Stimulated activated CD4-positive, alpha-beta T cell treated with anti-CD3 and anti-CD28 coated beads, Interleukin-12 subunit alpha, Interleukin-12 subunit beta, amount 100 ng/mL, for 4 hours (primary cell): ENCODE results near the gene HPCAL4.
A peak's percentile ranks its signal among the peaks of the same experiment; 100 is the strongest.

Experiments used
- DNase-seq: peaks from one replicate; pipeline ENCODE4 v3.0.0-alpha.2; 2020

The HPCAL4 gene

GRCh38 chr1:39691383-39692151, at the start of gene HPCAL4:
Gene HPCAL4 (minus strand): TSS chr1:39691433. CDS start chr1:39684603, 6,830 bp downstream.
- peak; percentile 84 for DNase-seq

GRCh38 chr1:39738622-39739366, 47.6 kb upstream of the HPCAL4 start, which contains the start of gene PPIE:
Gene PPIE (plus strand): TSS chr1:39738882. CDS start chr1:39738901, 19 bp downstream.
- DNase-seq: peak; percentile 99

GRCh38 chr1:39737546-39738169, 46.4 kb upstream of the HPCAL4 start:
- no peak for DNase-seq

- DNase-seq: no peak
Observed at GRCh38 chr1:39735731-39736130, 44.5 kb upstream of the HPCAL4 start.

- no peak for DNase-seq
Observed at GRCh38 chr1:39733161-39733560, 41.9 kb upstream of the HPCAL4 start.

GRCh38 chr1:39732730-39733129, 41.5 kb upstream of the HPCAL4 start:
- no peak for DNase-seq

- DNase-seq: no peak
Observed at GRCh38 chr1:39729842-39730241, 38.6 kb upstream of the HPCAL4 start.

GRCh38 chr1:39729030-39729429, 37.8 kb upstream of the HPCAL4 start:
- no peak for DNase-seq

- DNase-seq: no peak
Observed at GRCh38 chr1:39727932-39728317, 36.7 kb upstream of the HPCAL4 start.

- no peak for DNase-seq
Observed at GRCh38 chr1:39727221-39727931, 36.1 kb upstream of the HPCAL4 start.

- no peak for DNase-seq
Observed at GRCh38 chr1:39726600-39726999, 35.4 kb upstream of the HPCAL4 start.

- DNase-seq: no peak
Observed at GRCh38 chr1:39722495-39722894, 31.3 kb upstream of the HPCAL4 start.

GRCh38 chr1:39721664-39722063, 30.4 kb upstream of the HPCAL4 start:
- DNase-seq: no peak

- DNase-seq: no peak
Observed at GRCh38 chr1:39720094-39720999, 29.1 kb upstream of the HPCAL4 start.

GRCh38 chr1:39717809-39718208, 26.6 kb upstream of the HPCAL4 start:
- DNase-seq: no peak

GRCh38 chr1:39713557-39713956, 22.3 kb upstream of the HPCAL4 start:
- no peak for DNase-seq

- DNase-seq: no peak
Observed at GRCh38 chr1:39711966-39712340, 20.7 kb upstream of the HPCAL4 start.

GRCh38 chr1:39711104-39711965, 20.1 kb upstream of the HPCAL4 start:
- no peak for DNase-seq

- no peak for DNase-seq
Observed at GRCh38 chr1:39707506-39707905, 16.3 kb upstream of the HPCAL4 start.

- no peak for DNase-seq
Observed at GRCh38 chr1:39704757-39705156, 13.5 kb upstream of the HPCAL4 start.

GRCh38 chr1:39701049-39701439, 9.8 kb upstream of the HPCAL4 start:
- DNase-seq: no peak
